HG02973 (cell line): ENCODE measurements around the gene PLCD1.

Source experiments
- ATAC-seq: cut with Tn5 transposase; IDR thresholded peaks from one replicate; pipeline ENCODE4 v1.9.1; 2021; ENCODE audit warnings: moderate library complexity; ENCODE audit not compliant: unreplicated experiment

The PLCD1 gene

GRCh38 chr3:38017445-38018295 lies 11.8 kb downstream of the PLCD1 start:
- no peak for ATAC-seq

GRCh38 chr3:38016847-38017444 lies 12.5 kb downstream of the PLCD1 start:
- ATAC-seq, result no peak

DNA sequence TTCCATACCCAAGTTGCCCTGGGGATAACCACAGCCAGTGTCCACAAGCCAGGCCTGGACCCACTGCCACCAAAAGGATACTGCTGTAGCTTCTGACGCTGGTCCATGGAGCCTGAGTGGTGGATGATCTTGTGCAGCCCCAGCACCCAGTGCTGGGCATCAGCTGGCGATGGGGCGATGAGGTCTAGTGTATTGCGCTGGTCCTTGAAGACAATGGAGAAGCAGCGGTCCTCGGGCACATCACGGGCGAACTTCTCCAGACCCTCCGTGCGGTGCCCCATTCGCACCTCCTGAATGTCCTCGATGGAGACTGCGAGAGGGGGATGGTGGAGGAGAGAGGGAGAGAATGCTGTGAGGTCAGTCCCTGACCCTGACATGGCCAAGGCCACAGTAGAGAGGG lies 13.0 kb downstream of the PLCD1 start:
- no peak for ATAC-seq

DNA sequence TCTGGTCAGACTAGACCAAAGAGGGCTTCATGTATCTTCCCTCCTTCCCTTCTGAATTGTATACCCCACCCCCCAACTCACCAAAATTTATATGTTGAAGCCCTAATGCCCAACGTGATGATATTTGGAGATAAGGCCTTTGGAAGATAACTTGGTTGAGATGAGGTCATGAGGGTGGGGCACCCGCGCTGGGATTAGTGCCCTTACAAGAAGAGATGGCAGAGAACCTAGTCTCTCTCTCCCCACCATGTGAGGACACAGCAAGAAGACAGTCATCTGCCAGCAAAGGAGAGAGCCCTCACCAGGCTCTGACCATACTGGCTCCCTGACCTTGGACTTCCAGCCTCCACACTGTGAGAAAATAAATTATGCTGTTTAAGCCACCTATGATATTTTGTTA lies 13.5 kb downstream of the PLCD1 start:
- ATAC-seq, result no peak

GRCh38 chr3:38015485-38015884 lies 14.0 kb downstream of the PLCD1 start:
- ATAC-seq, result no peak

GRCh38 chr3:38011111-38011510 lies 18.3 kb downstream of the PLCD1 start:
- ATAC-seq, result no peak

DNA sequence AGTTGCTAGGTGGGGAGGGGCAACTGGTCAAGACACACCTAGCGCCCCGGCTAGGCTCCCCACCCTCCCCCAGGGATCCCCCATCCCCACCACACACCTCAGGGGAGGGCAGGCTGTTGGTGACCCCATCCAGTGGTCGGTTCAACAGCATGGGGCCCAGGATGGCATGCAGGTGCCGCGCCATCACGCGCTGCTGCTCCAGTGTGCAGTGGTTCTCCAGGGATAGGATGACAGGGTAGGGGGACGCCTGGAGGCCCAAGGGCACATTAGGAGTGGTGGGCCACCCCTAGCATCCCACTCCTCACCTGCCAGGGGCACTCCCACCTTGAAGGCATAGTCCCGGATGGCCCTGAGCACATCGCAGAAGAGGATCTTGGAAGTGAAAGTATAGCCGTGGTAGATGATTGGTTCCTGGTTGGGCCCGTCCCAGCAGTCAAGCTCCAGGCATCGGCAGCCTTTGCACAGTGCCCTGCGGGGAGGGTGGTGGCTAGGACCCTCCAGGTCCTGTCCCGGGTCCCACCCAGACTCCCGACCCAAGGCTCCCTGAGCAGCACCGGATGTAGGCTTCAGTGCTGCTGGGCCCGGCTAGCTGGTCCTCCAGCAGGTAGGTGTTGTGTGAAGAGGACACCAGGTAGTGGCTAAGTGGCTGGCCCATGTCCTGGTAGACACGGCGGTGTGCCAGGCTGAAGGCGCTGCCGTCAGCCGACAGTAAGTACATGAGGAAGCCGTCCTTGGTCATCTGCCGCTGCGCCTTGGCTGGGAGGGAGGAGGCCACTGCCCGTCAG lies 19.4 kb downstream of the PLCD1 start:
- ATAC-seq, result no peak

- no peak for ATAC-seq
Measured at GRCh38 chr3:38008971-38009580, 20.4 kb downstream of the PLCD1 start.

DNA sequence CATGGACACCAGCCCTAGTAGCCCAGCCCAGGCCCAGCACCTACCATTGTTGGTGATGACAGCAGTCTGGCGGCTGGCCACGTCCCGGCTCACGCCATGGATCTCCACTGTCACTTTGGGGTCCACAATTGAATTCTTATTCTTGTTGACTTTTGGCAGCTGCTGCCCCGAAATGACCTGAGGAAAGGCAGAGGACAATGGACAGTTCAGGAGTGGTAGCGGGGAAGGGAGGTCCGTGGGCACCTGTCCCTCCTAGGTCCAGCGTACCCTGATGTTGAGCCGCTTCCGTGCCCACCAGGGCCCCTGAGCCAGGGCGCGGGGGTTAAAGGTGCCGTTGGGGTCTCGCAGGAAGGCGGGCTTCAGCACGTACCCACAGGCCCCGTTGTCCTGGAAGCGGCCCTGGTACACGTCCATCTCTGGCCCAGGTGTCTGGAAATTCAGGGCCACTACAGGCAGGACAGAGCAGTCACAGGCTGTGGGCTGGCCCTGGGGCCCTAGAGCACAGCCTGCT lies 21.2 kb downstream of the PLCD1 start:
- no peak for ATAC-seq

GRCh38 chr3:38007754-38008090 lies 21.7 kb downstream of the PLCD1 start:
- ATAC-seq, result no peak

- no peak for ATAC-seq
Measured at GRCh38 chr3:38006445-38006995, 22.9 kb downstream of the PLCD1 start.

- no peak for ATAC-seq
Measured at GRCh38 chr3:38006031-38006430, 23.4 kb downstream of the PLCD1 start.

- no peak for ATAC-seq
Measured at GRCh38 chr3:38005076-38006020, 24.1 kb downstream of the PLCD1 start.

GRCh38 chr3:38004415-38005075 lies 24.9 kb downstream of the PLCD1 start:
- ATAC-seq, result no peak

- no peak for ATAC-seq
Measured at GRCh38 chr3:38003817-38004414, 25.5 kb downstream of the PLCD1 start.

DNA sequence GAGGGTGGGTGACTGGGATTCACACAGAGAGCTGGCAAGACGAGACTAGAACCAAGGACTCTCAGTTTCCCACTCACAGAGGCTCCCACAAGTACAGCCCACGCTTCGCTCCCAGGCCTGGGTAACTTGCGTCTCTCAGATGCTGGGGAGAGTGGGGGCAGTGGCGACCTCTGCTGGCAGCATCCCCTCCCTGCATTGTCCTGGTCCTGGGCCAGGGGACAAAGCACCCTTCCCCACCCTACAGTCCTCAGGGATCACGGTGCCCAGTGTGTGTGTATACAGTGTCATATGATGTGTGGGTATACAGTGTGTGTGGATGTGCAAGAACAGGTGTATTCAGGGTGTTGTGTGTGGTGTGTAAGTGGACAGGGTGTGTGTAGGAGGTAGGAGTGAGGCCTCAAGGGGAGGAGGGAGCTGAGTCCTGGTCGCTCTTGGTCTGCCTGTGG lies 26.0 kb downstream of the PLCD1 start:
- no peak for ATAC-seq

- no peak for ATAC-seq
Measured at GRCh38 chr3:38002940-38003339, 26.5 kb downstream of the PLCD1 start.

- ATAC-seq, result no peak
Measured at GRCh38 chr3:38002291-38002876, 27.1 kb downstream of the PLCD1 start.
